DLD1 (cell line): Measurements from ENCODE around the gene FYN.

Source experiments
- in situ Hi-C: cut with HindIII; loops from 2 replicates; pipeline ENCODE4 v1.10.0; 2017; ENCODE audit warnings: low sequenced_read_pairs

Gene FYN

GRCh38 chr6:111668410-111668809, 204.8 kb downstream of the FYN start:
- in situ Hi-C loops = no loop called here

GRCh38 chr6:111667931-111668330, 205.3 kb downstream of the FYN start:
- in situ Hi-C loops = no loop called here

- in situ Hi-C loops = no loop called here
Measured at GRCh38 chr6:111666847-111667246, 206.4 kb downstream of the FYN start.

GRCh38 chr6:111664565-111665030, 208.7 kb downstream of the FYN start:
- in situ Hi-C loops = no loop called here

GRCh38 chr6:111663692-111664564, 209.3 kb downstream of the FYN start:
- in situ Hi-C loops = no loop called here

GRCh38 chr6:111662794-111663593, 210.3 kb downstream of the FYN start:
- in situ Hi-C loops = no loop called here

GRCh38 chr6:111662072-111662793, 211.0 kb downstream of the FYN start:
- in situ Hi-C loops = no loop called here

GRCh38 chr6:111661541-111662061, 211.7 kb downstream of the FYN start:
- in situ Hi-C loops = no loop called here

GRCh38 chr6:111660531-111660930, 212.7 kb downstream of the FYN start:
- in situ Hi-C loops = no loop called here

- in situ Hi-C loops = no loop called here
Measured at GRCh38 chr6:111658462-111659154, 214.6 kb downstream of the FYN start.

GRCh38 chr6:111657146-111657545, 216.1 kb downstream of the FYN start:
- in situ Hi-C loops = no loop called here

- in situ Hi-C loops = no loop called here
Measured at GRCh38 chr6:111653979-111654378, 219.3 kb downstream of the FYN start.

GRCh38 chr6:111653434-111653833, 219.8 kb downstream of the FYN start:
- in situ Hi-C loops = no loop called here

- in situ Hi-C loops = no loop called here
Measured at GRCh38 chr6:111652156-111652555, 221.1 kb downstream of the FYN start.

- in situ Hi-C loops = no loop called here
Measured at GRCh38 chr6:111651185-111652034, 221.8 kb downstream of the FYN start.

- in situ Hi-C loops = no loop called here
Measured at GRCh38 chr6:111650049-111650448, 223.2 kb downstream of the FYN start.

GRCh38 chr6:111648100-111648499, 225.2 kb downstream of the FYN start:
- in situ Hi-C loops = no loop called here

- in situ Hi-C loops = no loop called here
Measured at GRCh38 chr6:111646942-111647341, 226.3 kb downstream of the FYN start.

GRCh38 chr6:111646034-111646433, 227.2 kb downstream of the FYN start:
- in situ Hi-C loops = no loop called here
